Stimulated activated memory B cell treated with anti-CD40 and anti-IgM and Interleukin-4, amounts not matched to agents 10 μg/mL and 1 μg/mL and 100 μg/mL, for 72 hours (primary cell): Measurements from ENCODE around the gene VPS13D.

Experiments used
- ATAC-seq: fragments of 150-1000 bp; cut with Tn5 transposase; 2 replicates; pipeline ENCODE4 v1.10.0; 2021
- H3K27ac Mint-ChIP-seq: one replicate; pipeline ENCODE4 v1.8.0; 2022; ENCODE audit warnings: mild to moderate bottlenecking, mixed read lengths
- H3K27me3 Mint-ChIP-seq: one replicate; pipeline ENCODE4 v1.8.0; 2022; ENCODE audit warnings: mixed read lengths
- H3K36me3 Mint-ChIP-seq: one replicate; pipeline ENCODE4 v1.8.0; 2022; ENCODE audit warnings: mixed read lengths
- H3K4me1 Mint-ChIP-seq: one replicate; pipeline ENCODE4 v1.8.0; 2022; ENCODE audit warnings: mixed read lengths
- H3K4me3 Mint-ChIP-seq: one replicate; pipeline ENCODE4 v1.8.0; 2022; ENCODE audit warnings: mild to moderate bottlenecking, moderate library complexity, mixed read lengths
- H3K9me3 Mint-ChIP-seq: one replicate; pipeline ENCODE4 v1.8.0; 2022; ENCODE audit warnings: mixed read lengths

Gene VPS13D

DNA sequence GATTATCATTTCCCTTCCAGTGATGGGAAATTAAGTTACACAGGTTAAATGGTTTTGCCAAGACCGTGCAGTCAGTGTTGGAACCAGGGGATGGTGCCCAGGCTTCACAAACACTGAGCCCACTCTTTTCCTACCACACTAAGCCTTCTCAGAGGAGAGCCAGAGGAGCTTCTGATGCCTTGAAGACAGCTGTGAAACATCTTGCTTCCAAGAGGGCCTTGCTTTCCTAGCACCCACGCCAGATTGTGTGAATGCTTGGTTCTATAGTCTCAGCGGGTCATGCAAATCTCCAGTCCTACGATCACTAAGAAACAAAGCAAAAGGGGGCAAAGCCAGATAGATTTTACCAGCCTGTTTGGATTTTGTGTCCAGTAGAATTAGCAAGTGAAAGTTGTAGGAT, 200.7 kb downstream of the VPS13D start:
- Mint-ChIP-seq H3K9me3 (no peaks in the 10 kb centered on the region), H3K27me3 (no peaks in the 10 kb centered on the region), H3K36me3 (peaks cover 46% of the 10 kb centered on the region), H3K4me1 (peaks cover 30% of the 10 kb centered on the region), H3K4me3 (no peak overlapping the region), H3K27ac (no peak overlapping the region)
- ATAC-seq = no peak

GRCh38 chr1:12432897-12433296, 203.1 kb downstream of the VPS13D start:
- peak overlapping the region; percentile 98 for H3K27ac Mint-ChIP-seq
- H3K36me3 Mint-ChIP-seq = peaks cover 40% of the 10 kb centered on the region
- H3K4me3 Mint-ChIP-seq = no peak overlapping the region
- H3K27me3 Mint-ChIP-seq = no peaks in the 10 kb centered on the region
- no peaks in the 10 kb centered on the region for H3K9me3 Mint-ChIP-seq
- peaks cover 50% of the 10 kb centered on the region for H3K4me1 Mint-ChIP-seq
- no peak for ATAC-seq

DNA sequence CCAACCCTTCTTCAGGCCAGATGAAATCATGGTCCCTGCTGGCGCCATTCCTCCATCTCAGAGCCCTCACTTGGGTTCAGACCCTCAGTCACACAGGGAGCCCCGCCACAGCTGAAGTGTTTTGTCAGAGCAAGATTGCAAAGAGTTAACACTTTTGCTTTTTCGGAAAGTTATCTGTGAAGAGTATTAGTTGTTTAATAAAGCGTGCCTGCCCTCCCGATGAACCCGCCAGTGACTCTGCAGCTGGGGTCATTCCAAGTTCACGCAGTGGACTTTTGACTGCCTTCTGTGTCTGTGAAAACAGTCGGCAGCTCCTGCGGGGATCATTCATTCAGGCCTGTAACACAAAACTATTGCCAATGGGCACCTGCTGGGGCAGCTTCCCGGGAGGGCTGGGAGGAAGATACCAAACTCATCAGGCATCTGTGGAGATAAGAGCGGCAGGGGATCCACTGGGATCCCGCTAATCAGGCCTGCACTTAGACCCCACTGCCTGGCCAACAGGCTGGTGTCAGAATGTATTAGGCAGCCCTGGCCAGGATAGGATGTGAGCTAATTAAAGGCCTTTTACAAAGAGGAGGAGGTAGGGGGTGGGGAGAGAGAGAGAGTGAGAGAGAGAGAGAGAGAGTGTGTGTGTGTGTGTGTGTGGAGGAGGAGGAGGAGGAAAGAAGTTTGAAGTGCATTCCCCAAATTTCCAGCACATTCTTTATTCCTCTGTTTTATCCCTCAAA, 203.7 kb downstream of the VPS13D start:
- ATAC-seq = peak; percentile 38
- peak overlapping the region; percentile 98 for H3K27ac Mint-ChIP-seq

DNA sequence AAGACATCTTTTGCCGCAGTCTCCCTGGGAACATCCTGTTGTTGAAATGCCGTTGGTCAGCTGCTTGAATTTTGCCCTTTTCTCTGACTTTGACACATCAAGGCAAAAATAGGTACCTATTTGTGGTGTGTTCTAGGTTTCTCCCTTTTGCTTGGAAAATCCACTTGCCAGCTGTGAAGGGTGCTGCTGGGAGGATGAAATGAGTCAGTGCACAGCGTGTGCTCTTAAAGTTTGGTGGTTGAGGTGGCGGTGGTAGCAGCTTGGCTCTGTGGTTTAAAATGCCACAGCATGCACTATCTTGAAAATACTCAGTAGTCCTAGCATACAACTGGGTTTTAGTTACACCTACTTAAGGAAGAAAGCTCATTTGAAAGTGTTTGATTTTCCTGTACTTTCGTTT, 204.3 kb downstream of the VPS13D start:
- Mint-ChIP-seq H3K36me3 (peaks cover 43% of the 10 kb centered on the region), H3K9me3 (no peaks in the 10 kb centered on the region), H3K27ac (peak overlapping the region; percentile 98), H3K4me3 (peak overlapping the region; percentile 1), H3K4me1 (peaks cover 62% of the 10 kb centered on the region), H3K27me3 (no peaks in the 10 kb centered on the region)
- peak; percentile 83 for ATAC-seq

More for the DNA sequence above, 203.7 kb downstream of the VPS13D start:
- peaks cover 41% of the 10 kb centered on the region for H3K36me3 Mint-ChIP-seq
- no peaks in the 10 kb centered on the region for H3K27me3 Mint-ChIP-seq
- peak overlapping the region; percentile 42 for H3K4me3 Mint-ChIP-seq
- peaks cover 55% of the 10 kb centered on the region for H3K4me1 Mint-ChIP-seq
- H3K9me3 Mint-ChIP-seq = no peaks in the 10 kb centered on the region

DNA sequence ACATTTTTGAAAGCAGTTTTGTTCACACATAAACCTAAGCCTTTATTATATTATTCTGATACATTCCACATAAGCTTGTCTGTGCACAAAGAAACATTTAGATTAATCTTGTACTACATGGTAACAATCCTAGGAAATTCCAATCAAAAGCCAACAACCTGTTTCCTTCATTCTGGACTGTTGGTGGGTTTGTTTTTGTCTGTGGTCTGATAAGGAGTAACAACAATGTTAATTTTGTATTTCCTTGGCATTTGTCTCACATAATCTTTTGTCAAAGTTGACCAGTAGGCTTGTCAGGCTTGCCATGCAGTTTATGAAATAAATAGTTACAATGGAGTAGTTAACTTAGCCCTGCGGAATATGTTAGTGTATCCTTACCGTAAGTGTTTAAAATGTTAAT, 204.9 kb downstream of the VPS13D start:
- Mint-ChIP-seq H3K4me1 (peaks cover 67% of the 10 kb centered on the region), H3K4me3 (no peak overlapping the region)

GRCh38 chr1:12435639-12436344, 206.0 kb downstream of the VPS13D start:
- peak overlapping the region; percentile 98 for H3K27ac Mint-ChIP-seq
- H3K4me1 Mint-ChIP-seq = peaks cover 67% of the 10 kb centered on the region
- H3K36me3 Mint-ChIP-seq = peaks cover 57% of the 10 kb centered on the region
- H3K4me3 Mint-ChIP-seq = peak overlapping the region; percentile 52
- peak; percentile 85 for ATAC-seq
- H3K9me3 Mint-ChIP-seq = no peaks in the 10 kb centered on the region
- H3K27me3 Mint-ChIP-seq = no peaks in the 10 kb centered on the region

More for the DNA sequence above, 204.9 kb downstream of the VPS13D start:
- H3K36me3 Mint-ChIP-seq = peaks cover 48% of the 10 kb centered on the region
- H3K27ac Mint-ChIP-seq = peak overlapping the region; percentile 98
- ATAC-seq = no peak
- H3K9me3 Mint-ChIP-seq = no peaks in the 10 kb centered on the region
- no peaks in the 10 kb centered on the region for H3K27me3 Mint-ChIP-seq

DNA sequence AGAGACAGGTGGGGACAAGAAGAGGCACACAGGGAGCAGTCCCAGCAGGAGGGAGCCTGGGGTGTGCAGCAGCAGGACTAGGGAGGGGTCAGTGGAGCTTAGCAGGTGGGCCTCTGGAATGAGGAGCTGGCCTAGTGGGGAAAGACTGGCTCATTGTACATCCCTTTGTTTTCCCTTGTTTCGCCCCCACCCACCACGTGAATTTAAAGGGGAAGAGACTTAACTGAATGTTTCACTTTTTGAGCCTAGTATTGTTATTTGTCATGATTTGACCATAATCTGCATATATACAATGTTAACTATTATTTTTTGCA, 206.5 kb downstream of the VPS13D start:
- Mint-ChIP-seq H3K4me1 (peaks cover 67% of the 10 kb centered on the region), H3K9me3 (no peaks in the 10 kb centered on the region), H3K27me3 (no peaks in the 10 kb centered on the region), H3K36me3 (peaks cover 60% of the 10 kb centered on the region), H3K4me3 (peak overlapping the region; percentile 52), H3K27ac (peak overlapping the region; percentile 98)
- ATAC-seq = no peak

DNA sequence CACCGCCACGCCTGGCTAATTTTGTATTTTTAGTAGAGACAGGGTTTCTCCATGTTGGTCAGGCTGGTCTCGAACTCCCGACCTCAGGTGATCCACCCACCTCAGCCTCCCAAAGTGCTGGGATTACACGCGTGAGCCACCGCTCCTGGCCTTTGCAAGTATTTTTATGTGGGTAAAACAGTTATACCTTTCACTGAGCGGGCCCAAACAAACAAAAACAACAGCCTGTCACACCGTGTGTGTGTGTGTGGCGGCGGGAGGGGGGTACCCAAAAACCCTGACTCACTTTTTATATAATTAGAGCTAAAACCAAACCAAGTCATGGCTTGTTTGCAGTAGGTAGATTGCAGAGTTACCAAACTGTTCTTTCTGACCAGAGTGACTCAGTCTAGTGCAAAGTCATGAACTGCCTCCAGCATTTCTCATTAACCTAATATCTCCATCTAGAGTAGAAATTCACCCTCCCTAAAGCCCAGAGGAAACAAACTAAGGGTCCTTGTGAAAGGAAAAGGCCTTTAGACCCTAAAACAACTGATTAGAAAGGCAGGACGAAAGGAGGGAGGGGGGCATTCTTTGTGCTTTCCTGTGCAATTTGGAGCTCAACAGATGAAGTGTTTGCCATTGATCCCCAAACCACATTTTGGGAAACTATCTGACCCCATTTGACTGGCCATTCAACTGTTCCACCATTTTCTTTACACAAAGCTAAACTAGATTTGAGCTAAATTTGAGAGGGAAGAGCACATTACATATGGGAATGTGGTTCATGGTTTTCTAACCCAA, 207.2 kb downstream of the VPS13D start:
- no peak for ATAC-seq
- Mint-ChIP-seq H3K27me3 (no peaks in the 10 kb centered on the region), H3K4me1 (peaks cover 67% of the 10 kb centered on the region)

GRCh38 chr1:12437629-12438028, 207.8 kb downstream of the VPS13D start:
- ATAC-seq = no peak

More for the DNA sequence above, 207.2 kb downstream of the VPS13D start:
- no peaks in the 10 kb centered on the region for H3K9me3 Mint-ChIP-seq
- no peak overlapping the region for H3K4me3 Mint-ChIP-seq
- H3K36me3 Mint-ChIP-seq = peaks cover 61% of the 10 kb centered on the region
- H3K27ac Mint-ChIP-seq = peak overlapping the region; percentile 98

DNA sequence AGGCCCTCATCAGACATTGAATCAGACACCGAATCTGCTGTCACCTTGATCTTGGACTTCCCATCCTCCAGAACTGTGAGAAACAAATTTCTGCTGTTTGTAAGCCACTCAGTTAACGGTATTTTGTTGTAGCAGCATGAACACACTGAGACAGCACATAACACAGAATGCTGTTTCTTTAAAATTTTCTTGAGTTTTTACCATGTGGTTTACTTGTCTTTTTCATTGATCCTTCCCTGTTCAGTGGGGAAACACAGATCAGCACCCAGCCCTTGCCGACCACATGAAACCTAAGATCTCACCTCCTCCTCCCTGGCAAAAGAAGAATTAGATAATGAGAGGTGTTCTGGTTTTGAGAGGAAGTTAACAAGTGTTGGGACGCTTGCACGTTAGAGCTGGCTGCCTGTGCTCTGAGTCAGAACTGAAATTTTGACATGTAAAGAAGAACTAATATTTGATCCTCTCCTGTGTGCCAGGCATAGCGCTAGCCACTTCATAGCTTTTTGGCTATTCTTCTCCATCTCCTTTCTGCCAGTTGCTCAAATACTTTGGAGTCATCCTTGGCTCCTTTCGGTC, 208.6 kb downstream of the VPS13D start:
- Mint-ChIP-seq H3K9me3 (no peaks in the 10 kb centered on the region), H3K4me3 (no peak overlapping the region), H3K4me1 (peaks cover 58% of the 10 kb centered on the region), H3K27me3 (no peaks in the 10 kb centered on the region), H3K36me3 (peaks cover 58% of the 10 kb centered on the region), H3K27ac (peak overlapping the region; percentile 79)
- peak; percentile 74 for ATAC-seq

More at GRCh38 chr1:12437629-12438028, 207.8 kb downstream of the VPS13D start:
- H3K36me3 Mint-ChIP-seq = peaks cover 58% of the 10 kb centered on the region
- no peak overlapping the region for H3K4me3 Mint-ChIP-seq
- no peaks in the 10 kb centered on the region for H3K9me3 Mint-ChIP-seq
- peak overlapping the region; percentile 79 for H3K27ac Mint-ChIP-seq
- H3K27me3 Mint-ChIP-seq = no peaks in the 10 kb centered on the region
- peaks cover 66% of the 10 kb centered on the region for H3K4me1 Mint-ChIP-seq

- H3K36me3 Mint-ChIP-seq = peaks cover 62% of the 10 kb centered on the region
- H3K27ac Mint-ChIP-seq = peak overlapping the region; percentile 79
- H3K4me1 Mint-ChIP-seq = peaks cover 51% of the 10 kb centered on the region
- no peaks in the 10 kb centered on the region for H3K27me3 Mint-ChIP-seq
- H3K9me3 Mint-ChIP-seq = no peaks in the 10 kb centered on the region
- ATAC-seq = no peak
- H3K4me3 Mint-ChIP-seq = peak overlapping the region; percentile 12
Measured at GRCh38 chr1:12439073-12439472, 209.2 kb downstream of the VPS13D start.

- Mint-ChIP-seq H3K4me1 (peaks cover 26% of the 10 kb centered on the region), H3K4me3 (no peak overlapping the region), H3K36me3 (peaks cover 66% of the 10 kb centered on the region), H3K27ac (no peak overlapping the region), H3K9me3 (no peaks in the 10 kb centered on the region), H3K27me3 (no peaks in the 10 kb centered on the region)
- no peak for ATAC-seq
Measured at GRCh38 chr1:12441414-12442105, 211.7 kb downstream of the VPS13D start.

GRCh38 chr1:12442217-12442616, 212.4 kb downstream of the VPS13D start:
- no peak for ATAC-seq
- no peak overlapping the region for H3K4me3 Mint-ChIP-seq
- H3K36me3 Mint-ChIP-seq = peaks cover 70% of the 10 kb centered on the region
- no peak overlapping the region for H3K27ac Mint-ChIP-seq
- peaks cover 20% of the 10 kb centered on the region for H3K4me1 Mint-ChIP-seq
- no peaks in the 10 kb centered on the region for H3K9me3 Mint-ChIP-seq
- H3K27me3 Mint-ChIP-seq = no peaks in the 10 kb centered on the region

DNA sequence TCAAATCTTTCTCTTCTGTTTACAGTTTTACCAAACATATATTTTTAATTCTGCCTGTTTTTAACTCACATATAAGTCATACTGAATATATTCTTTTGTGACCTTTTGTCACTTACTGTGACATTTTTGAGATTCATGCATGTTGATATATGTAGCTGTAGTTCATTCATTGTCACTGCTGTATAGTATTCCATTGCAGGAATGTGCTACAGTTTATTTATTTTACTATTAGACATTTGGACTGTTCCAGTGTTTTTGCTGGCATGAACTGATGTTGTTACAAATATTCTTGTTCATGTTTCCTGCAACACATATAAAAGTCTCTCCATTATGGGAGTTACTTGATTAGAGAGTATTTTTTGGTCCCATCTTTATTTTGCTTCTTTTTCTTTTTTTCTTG, 213.3 kb downstream of the VPS13D start:
- Mint-ChIP-seq H3K9me3 (no peaks in the 10 kb centered on the region), H3K36me3 (peaks cover 67% of the 10 kb centered on the region), H3K27ac (no peak overlapping the region), H3K4me1 (peaks cover 15% of the 10 kb centered on the region), H3K27me3 (no peaks in the 10 kb centered on the region), H3K4me3 (no peak overlapping the region)
- ATAC-seq = no peak
